Measurements from ENCODE around the gene TMEM80.

DNA sequence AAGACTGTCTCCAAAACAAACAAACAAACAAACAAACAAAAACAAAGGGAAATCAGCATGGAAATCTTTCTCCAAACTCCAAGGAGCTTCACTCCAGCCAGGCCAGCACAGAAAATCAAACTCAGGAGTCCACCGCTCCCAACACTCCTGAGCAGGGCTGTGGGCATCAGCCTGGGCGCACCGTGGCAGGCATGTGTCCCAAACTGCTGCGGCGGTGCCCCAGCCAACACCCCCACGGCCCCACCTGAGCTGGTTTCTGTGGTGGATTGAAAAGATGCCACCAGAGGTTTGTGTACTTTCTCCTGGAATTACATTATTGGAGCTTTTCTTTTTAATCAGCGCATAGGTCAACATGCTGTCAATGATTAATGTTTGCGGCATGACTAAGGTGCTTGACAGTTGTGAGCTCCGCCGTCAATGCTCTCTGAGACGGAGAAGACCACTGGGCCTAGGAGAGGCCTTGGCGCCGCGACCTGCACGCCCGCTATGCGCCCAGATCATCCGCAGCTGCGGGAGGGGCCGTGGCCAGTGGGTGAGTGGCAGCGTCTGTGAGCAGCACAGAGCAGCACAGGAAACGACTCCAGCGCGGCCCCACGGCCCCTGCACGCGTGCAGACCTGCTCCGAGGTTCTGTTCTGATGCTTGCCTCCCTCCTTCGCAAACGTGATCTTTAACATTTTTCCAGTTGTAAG, 40.4 kb upstream of the TMEM80 start:
- TF ChIP-seq CTCF (IDR thresholded peaks at IDR 0.05): no peak
- no peak for TF ChIP-seq POLR2A (IDR thresholded peaks at IDR 0.05)

Measured in Peyer's patch (tissue), 4 donors.